H9 (cell line): ENCODE data around the gene DENND1A. TPM values are rescaled to one million over a fixed set of nuclear protein-coding genes. Genes with fewer than 3 reads are reported as not detected.

Source experiments
- DNase-seq: peaks from one replicate; pipeline ENCODE4 v3.0.0-alpha.2; 2017
- H2AFZ ChIP-seq: one replicate; pipeline ENCODE4 v1.6.1; 2013; ENCODE audit warnings: mild to moderate bottlenecking, low read length, control low read depth, moderate library complexity
- H2AK5ac ChIP-seq: 2 replicates; pipeline ENCODE4 v1.6.1; 2013; ENCODE audit warnings: low read length, control low read depth, mixed read lengths; ENCODE audit not compliant: insufficient read length
- H2BK120ac ChIP-seq: one replicate; pipeline ENCODE4 v1.6.1; 2013; ENCODE audit warnings: low read depth, mild to moderate bottlenecking, low read length, control low read depth, inconsistent platforms; ENCODE audit not compliant: poor library complexity, severe bottlenecking
- H2BK12ac ChIP-seq: 2 replicates; pipeline ENCODE4 v1.6.1; 2013; ENCODE audit warnings: low read length, control low read depth, mixed read lengths, low read depth; ENCODE audit not compliant: insufficient read length
- H2BK15ac ChIP-seq: 2 replicates; pipeline ENCODE4 v1.6.1; 2013; ENCODE audit warnings: low read depth, low read length, control low read depth
- H2BK20ac ChIP-seq: one replicate; pipeline ENCODE4 v1.6.1; 2013; ENCODE audit warnings: low read depth, mild to moderate bottlenecking, low read length, control low read depth, inconsistent platforms; ENCODE audit not compliant: poor library complexity, severe bottlenecking
- H2BK5ac ChIP-seq: 2 replicates; pipeline ENCODE4 v1.6.1; 2013; ENCODE audit warnings: low read length, control low read depth, mixed read lengths; ENCODE audit not compliant: insufficient read length
- H3K14ac ChIP-seq: 2 replicates; pipeline ENCODE4 v1.6.1; 2013; ENCODE audit warnings: low read length, control low read depth; ENCODE audit not compliant: insufficient read depth
- H3K18ac ChIP-seq: 2 replicates; pipeline ENCODE4 v1.6.1; 2013; ENCODE audit warnings: low read depth, mild to moderate bottlenecking, mixed read lengths, low read length, control low read depth; ENCODE audit not compliant: insufficient read length
- H3K23ac ChIP-seq: 2 replicates; pipeline ENCODE4 v1.6.1; 2013; ENCODE audit warnings: low read length, control low read depth, mixed read lengths, low read depth; ENCODE audit not compliant: insufficient read length
- H3K23me2 ChIP-seq: 2 replicates; pipeline ENCODE4 v1.6.1; 2013; ENCODE audit warnings: low read depth, mild to moderate bottlenecking, mixed read lengths, low read length, control low read depth; ENCODE audit not compliant: insufficient read length, poor library complexity, severe bottlenecking
- H3K27ac ChIP-seq: 2 replicates; pipeline ENCODE4 v1.5.1; 2013; ENCODE audit warnings: low read length, control low read depth, mixed read lengths, low read depth; ENCODE audit not compliant: insufficient read length
- H3K27me3 ChIP-seq: 2 replicates; pipeline ENCODE4 v1.6.1; 2013; ENCODE audit warnings: low read length, control low read depth, inconsistent platforms; ENCODE audit not compliant: insufficient read depth
- H3K4ac ChIP-seq: 2 replicates; pipeline ENCODE4 v1.6.1; 2013; ENCODE audit warnings: low read depth, mild to moderate bottlenecking, control low read depth, inconsistent platforms, low read length, moderate library complexity
- H3K4me1 ChIP-seq: 2 replicates; pipeline ENCODE4 v1.6.1; 2013; ENCODE audit warnings: low read length, control low read depth, inconsistent platforms; ENCODE audit not compliant: insufficient read depth
- H3K4me2 ChIP-seq: 2 replicates; pipeline ENCODE4 v1.6.1; 2013; ENCODE audit warnings: low read length, control low read depth, mixed read lengths; ENCODE audit not compliant: insufficient read length, insufficient read depth
- H3K56ac ChIP-seq: 2 replicates; pipeline ENCODE4 v1.6.1; 2013; ENCODE audit warnings: low read depth, mild to moderate bottlenecking, mixed read lengths, low read length, control low read depth; ENCODE audit not compliant: insufficient read length
- H3K79me1 ChIP-seq: 2 replicates; pipeline ENCODE4 v1.6.1; 2013; ENCODE audit warnings: low read depth, mild to moderate bottlenecking, moderate library complexity, low read length, control low read depth, inconsistent platforms; ENCODE audit not compliant: insufficient read depth, poor library complexity, severe bottlenecking
- H3K79me2 ChIP-seq: 2 replicates; pipeline ENCODE4 v1.6.1; 2013; ENCODE audit warnings: low read length, control low read depth, inconsistent platforms; ENCODE audit not compliant: insufficient read depth
- H3K9ac ChIP-seq: 2 replicates; pipeline ENCODE4 v1.6.1; 2013; ENCODE audit warnings: low read length, control low read depth, mixed read lengths; ENCODE audit not compliant: insufficient read length; ENCODE audit errors: extremely low read depth
- H3K9me3 ChIP-seq: one replicate; pipeline ENCODE4 v1.6.1; 2013; ENCODE audit warnings: low read depth, low read length, inconsistent platforms; ENCODE audit not compliant: control insufficient read depth
- H3T11ph ChIP-seq: one replicate; pipeline ENCODE4 v1.6.1; 2013; ENCODE audit warnings: mild to moderate bottlenecking, low read length, control low read depth, inconsistent platforms
- H4K20me1 ChIP-seq: one replicate; pipeline ENCODE4 v1.6.1; 2013; ENCODE audit not compliant: control insufficient read depth, insufficient read length, insufficient read depth
- H4K5ac ChIP-seq: 2 replicates; pipeline ENCODE4 v1.6.1; 2013; ENCODE audit warnings: low read depth, mild to moderate bottlenecking, mixed read lengths, low read length, control low read depth; ENCODE audit not compliant: insufficient read length
- H4K8ac ChIP-seq: replicated peaks from 2 replicates; pipeline ENCODE4 v1.6.1; 2013; ENCODE audit warnings: low read length, control low read depth, mixed read lengths, low read depth; ENCODE audit not compliant: insufficient read length
- H4K91ac ChIP-seq: 2 replicates; pipeline ENCODE4 v1.6.1; 2013; ENCODE audit warnings: low read depth, mild to moderate bottlenecking, moderate library complexity, mixed read lengths, low read length, control low read depth; ENCODE audit not compliant: insufficient read length
- H3K27ac Mint-ChIP-seq, 3 experiments: 2 replicates in 2 of 3; 3 replicates in 1 of 3; pipeline ENCODE4 v1.8.0; 2020 to 2021; ENCODE audit warnings: mixed read lengths in 3 of 3, mild to moderate bottlenecking in 1 of 3, moderate library complexity in 1 of 3
- H3K27me3 Mint-ChIP-seq: 2 replicates; pipeline ENCODE4 v1.8.0; 2021; ENCODE audit warnings: low read depth, mild to moderate bottlenecking, moderate library complexity, mixed read lengths
- H3K36me3 Mint-ChIP-seq, 3 experiments: 2 replicates in 2 of 3; 3 replicates in 1 of 3; pipeline ENCODE4 v1.8.0; 2020 to 2021; ENCODE audit warnings: low read depth in 3 of 3, mixed read lengths in 3 of 3; ENCODE audit not compliant: insufficient read depth in 1 of 3
- H3K4me1 Mint-ChIP-seq, 2 experiments: 2 replicates each; pipeline ENCODE4 v1.8.0; 2020; ENCODE audit warnings: mixed read lengths in 2 of 2
- H3K4me3 Mint-ChIP-seq, 2 experiments: 2 replicates in 1 of 2; 3 replicates in 1 of 2; pipeline ENCODE4 v1.8.0; 2020 to 2021; ENCODE audit warnings: mild to moderate bottlenecking in 2 of 2, mixed read lengths in 2 of 2, moderate library complexity in 1 of 2
- H3K9me3 Mint-ChIP-seq, 2 experiments: 2 replicates in 1 of 2; 3 replicates in 1 of 2; pipeline ENCODE4 v1.8.0; 2020; ENCODE audit warnings: mild to moderate bottlenecking in 2 of 2, mixed read lengths in 2 of 2, moderate library complexity in 1 of 2
- CTCF ChIP-seq: fragments of 200-600 bp; sonication (generic); conservative IDR thresholded peaks from 3 replicates; pipeline ENCODE4 v1.8.0; 2021; ENCODE audit warnings: antibody characterized with exemption, mild to moderate bottlenecking
- WGBS: extraction: QIAGEN DNeasy Blood & Tissue Kit; methylation state at CpG from one replicate; pipeline ENCODE4 v1.1.7; 2013; ENCODE audit warnings: missing lambda C conversion rate, low lambda C conversion rate, mixed read lengths; ENCODE audit not compliant: insufficient read length; ENCODE audit errors: extremely low coverage; 5-methylcytosine and 5-hydroxymethylcytosine counted together
- total RNA-seq: library from RNA; stranded (reverse); gene quantifications from 2 replicates; pipeline ENCODE4 v1.2.1, GENCODE V29; 2021

DENND1A gene
- total RNA-seq, 1 experiment from 2014 or later = 20.4 TPM

GRCh38 chr9:123353041-123353440 lies 576.9 kb downstream of the DENND1A start:
- Mint-ChIP-seq H3K9me3 (no peaks in the 10 kb centered on the region; a peak in 2 of 5 replicates), H3K4me1 (peaks cover 31 to 35% of the 10 kb centered on the region in 2 experiments), H3K27me3 (peaks cover 26% of the 10 kb centered on the region), H3K4me3 (no peak overlapping the region), H3K27ac (peak overlapping the region in 1 of 3 experiments; percentile 15; a peak in 1 of 7 replicates), H3K36me3 (no peaks in the 10 kb centered on the region)
- no peak for TF ChIP-seq CTCF
- Histone ChIP-seq H4K8ac (no peak overlapping the region), H3K4me2 (no peak overlapping the region), H3K9ac (no peak overlapping the region), H2BK5ac (no peak overlapping the region), H3K4ac (no peak overlapping the region), H3K23me2 (peaks cover 8% of the 10 kb centered on the region), H3K79me1 (no peaks in the 10 kb centered on the region), H2BK20ac (no peak overlapping the region), H3K14ac (no peak overlapping the region), H2BK12ac (no peak overlapping the region), H3K18ac (no peak overlapping the region), H2BK15ac (no peak overlapping the region), H2BK120ac (no peak overlapping the region), H3K27me3 (no peaks in the 10 kb centered on the region; the same call in 1 of the 2 replicates), H2AK5ac (no peak overlapping the region), H3K79me2 (no peaks in the 10 kb centered on the region), H3K56ac (no peak overlapping the region), H3K4me1 (peaks cover 9% of the 10 kb centered on the region; the same call in 1 of the 2 replicates), H4K20me1 (no peaks in the 10 kb centered on the region), H4K5ac (no peak overlapping the region), H2AFZ (no peak overlapping the region), H3T11ph (no peak overlapping the region), H4K91ac (no peak overlapping the region), H3K23ac (no peak overlapping the region), H3K9me3 (no peaks in the 10 kb centered on the region), H3K27ac (no peak overlapping the region)
- DNase-seq = no peak
- no CpG with 5 or more reads among the region's 4 CpGs for WGBS
